GM20000 (cell line): ENCODE data around the gene NCAM1.

Experiments used
- DNase-seq: peaks from one replicate; pipeline ENCODE4 v3.0.0; 2012; ENCODE audit warnings: low spot score
- CTCF ChIP-seq: IDR thresholded peaks from 2 replicates; pipeline ENCODE4 v1.5.1; 2012; ENCODE audit warnings: mild to moderate bottlenecking, control low read depth; ENCODE audit errors: extremely low read depth, missing control alignments

The NCAM1 gene

GRCh38 chr11:113114705-113115027 lies 153.4 kb downstream of the NCAM1 start:
- TF ChIP-seq CTCF = no peak
- DNase-seq = no peak

GRCh38 chr11:113118104-113118503 lies 156.9 kb downstream of the NCAM1 start:
- no peak for DNase-seq

GRCh38 chr11:113119074-113119473 lies 157.9 kb downstream of the NCAM1 start:
- no peak for TF ChIP-seq CTCF
- no peak for DNase-seq

More at GRCh38 chr11:113118104-113118503, 156.9 kb downstream of the NCAM1 start:
- TF ChIP-seq CTCF = no peak

GRCh38 chr11:113119966-113120736 lies 158.9 kb downstream of the NCAM1 start:
- TF ChIP-seq CTCF = no peak

GRCh38 chr11:113121746-113122145 lies 160.5 kb downstream of the NCAM1 start:
- no peak for DNase-seq
- TF ChIP-seq CTCF = no peak

More at GRCh38 chr11:113119966-113120736, 158.9 kb downstream of the NCAM1 start:
- DNase-seq = no peak

- DNase-seq = no peak
- no peak for TF ChIP-seq CTCF
Observed at GRCh38 chr11:113124006-113124405, 162.8 kb downstream of the NCAM1 start.

- no peak for DNase-seq
- TF ChIP-seq CTCF = no peak
Observed at GRCh38 chr11:113124578-113124977, 163.4 kb downstream of the NCAM1 start.
